DND-41 (cell line): Measurements from ENCODE around the gene SRRM4.

Experiments used
- CTCF ChIP-seq: IDR thresholded peaks from 2 replicates; pipeline ENCODE4 v1.5.1; 2012; ENCODE audit warnings: borderline replicate concordance, low read length, moderate library complexity, mild to moderate bottlenecking; ENCODE audit not compliant: poor library complexity, severe bottlenecking; ENCODE audit errors: extremely low read depth
- EZH2 ChIP-seq: IDR thresholded peaks from 3 replicates; pipeline ENCODE4 v1.6.1; 2012; ENCODE audit warnings: borderline replicate concordance, low read depth, mild to moderate bottlenecking, moderate library complexity, low read length, inconsistent platforms; ENCODE audit not compliant: severe bottlenecking

- TF ChIP-seq CTCF (peak; percentile 72), EZH2 (no peak)
Observed at GRCh38 chr12:118979763-118980406, 1.5 kb upstream of the SRRM4 start.
